Cardiac fibroblast (primary cell): ENCODE data around the gene ZNF418.
"Not testable (repeated sequence)": the region's sequence is repeated elsewhere in the genome, so short reads cannot be mapped to it uniquely, and the experiment has no call there.

Experiments used
- DNase-seq, 2 donors: peaks; one replicate each; pipeline versions ENCODE4 v3.0.0 to v3.0.0-alpha.2; 2010; ENCODE audit warnings: low read depth in 2 of 2
- H3K4me3 ChIP-seq, 2 donors: replicated peaks in 1 of 2; 1 replicate in 1 of 2; 2 replicates in 1 of 2; pipeline ENCODE4 v1.5.1; 2011; ENCODE audit warnings: low read depth in 2 of 2, low read length in 2 of 2, mild to moderate bottlenecking in 2 of 2, moderate library complexity in 1 of 2
- TF ChIP-seq, protein P1 (sequence below): IDR thresholded peaks from one replicate; pipeline ENCODE4 v1.5.1; 2011; ENCODE audit warnings: low read depth, mild to moderate bottlenecking, low read length, inconsistent platforms

ZNF418 gene

DNA sequence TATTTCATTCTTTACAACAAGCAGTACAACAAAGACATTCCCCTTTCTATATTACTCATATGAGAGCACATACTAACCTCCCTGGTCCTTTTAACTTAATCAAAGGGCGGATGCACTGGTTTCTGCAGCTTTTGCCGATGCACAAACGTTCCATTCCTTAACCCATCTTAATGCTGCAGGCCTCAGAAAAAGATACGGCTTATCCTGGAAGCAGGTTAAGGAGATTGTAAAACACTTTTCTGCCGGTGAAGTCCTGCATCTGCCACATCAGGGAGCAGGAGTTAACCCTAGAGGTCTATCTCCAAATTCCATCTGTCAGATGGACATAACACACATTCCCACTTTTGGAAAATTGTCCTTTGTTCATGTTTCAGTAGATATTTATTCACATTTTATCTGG, 34.9 kb downstream of the ZNF418 start:
- TF ChIP-seq, protein P1, sequence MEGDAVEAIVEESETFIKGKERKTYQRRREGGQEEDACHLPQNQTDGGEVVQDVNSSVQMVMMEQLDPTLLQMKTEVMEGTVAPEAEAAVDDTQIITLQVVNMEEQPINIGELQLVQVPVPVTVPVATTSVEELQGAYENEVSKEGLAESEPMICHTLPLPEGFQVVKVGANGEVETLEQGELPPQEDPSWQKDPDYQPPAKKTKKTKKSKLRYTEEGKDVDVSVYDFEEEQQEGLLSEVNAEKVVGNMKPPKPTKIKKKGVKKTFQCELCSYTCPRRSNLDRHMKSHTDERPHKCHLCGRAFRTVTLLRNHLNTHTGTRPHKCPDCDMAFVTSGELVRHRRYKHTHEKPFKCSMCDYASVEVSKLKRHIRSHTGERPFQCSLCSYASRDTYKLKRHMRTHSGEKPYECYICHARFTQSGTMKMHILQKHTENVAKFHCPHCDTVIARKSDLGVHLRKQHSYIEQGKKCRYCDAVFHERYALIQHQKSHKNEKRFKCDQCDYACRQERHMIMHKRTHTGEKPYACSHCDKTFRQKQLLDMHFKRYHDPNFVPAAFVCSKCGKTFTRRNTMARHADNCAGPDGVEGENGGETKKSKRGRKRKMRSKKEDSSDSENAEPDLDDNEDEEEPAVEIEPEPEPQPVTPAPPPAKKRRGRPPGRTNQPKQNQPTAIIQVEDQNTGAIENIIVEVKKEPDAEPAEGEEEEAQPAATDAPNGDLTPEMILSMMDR: no peak
- H3K4me3 ChIP-seq: no peak overlapping the region
- DNase-seq: no peak

DNA sequence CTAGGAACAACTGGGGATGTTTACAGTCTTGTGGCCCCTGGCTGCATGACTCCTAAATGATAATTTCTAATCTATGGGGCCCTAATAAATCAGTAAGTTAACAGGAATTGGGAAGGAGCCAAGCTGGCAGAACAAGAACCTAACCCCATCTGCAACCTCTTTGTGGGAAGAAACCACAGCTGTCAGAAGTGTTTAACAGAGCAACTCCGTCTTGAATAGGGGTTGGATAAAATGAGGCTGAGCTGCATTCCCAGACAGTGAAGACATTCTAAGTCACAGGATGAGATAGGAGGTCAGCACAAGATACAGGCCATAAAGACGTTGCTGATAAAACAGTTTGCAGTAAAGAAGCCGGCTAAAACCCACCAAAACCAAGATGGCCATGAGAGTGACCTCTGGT, 44.5 kb downstream of the ZNF418 start:
- DNase-seq: peak; percentile 59 to 65

DNA sequence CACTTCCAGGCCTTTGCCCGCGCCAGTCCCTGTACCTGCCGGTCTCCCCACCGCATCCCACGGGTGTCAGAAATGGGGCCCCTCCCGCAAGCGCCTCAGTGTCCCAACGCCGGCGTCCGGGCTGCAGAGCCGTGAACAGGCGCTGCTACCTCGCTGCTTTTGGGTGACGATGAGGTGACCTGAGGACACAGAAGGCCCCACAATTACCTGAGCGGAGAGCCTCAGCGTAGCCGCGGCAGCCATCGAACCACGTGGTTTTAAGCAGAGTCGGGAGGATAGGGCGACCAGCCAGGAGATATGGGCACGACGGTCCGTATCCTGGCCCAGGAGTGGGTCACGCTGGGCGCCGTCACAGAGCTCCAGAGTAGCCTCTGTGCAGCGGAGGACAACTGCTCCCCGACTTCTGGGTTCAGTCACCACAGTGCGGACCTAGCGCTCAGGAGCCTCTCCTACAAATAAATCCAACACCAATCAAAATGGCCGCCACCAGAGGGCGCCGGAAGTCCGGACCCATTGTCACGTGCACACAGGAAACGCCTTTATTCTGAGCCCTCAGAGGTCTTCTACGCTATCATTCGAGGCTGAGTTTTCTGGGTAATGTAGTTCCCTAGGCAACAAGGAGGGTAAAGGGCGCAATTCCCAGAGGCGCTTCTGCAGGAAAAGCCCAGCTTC, 46.5 kb downstream of the ZNF418 start, which contains the start of gene ZNF814:
ZNF814 (minus strand) TSS at position 478 of the 672 bp plus-strand sequence; CDS start at position 243, 235 bp downstream.
- TF ChIP-seq, protein P1: no peak
- H3K4me3 ChIP-seq: peak within 1 kb of the TSS; percentile 91 to 97
- peak; percentile 90 to 92 for DNase-seq

More for the DNA sequence above, 44.5 kb downstream of the ZNF418 start:
- not testable (repeated sequence) for H3K4me3 ChIP-seq

DNA sequence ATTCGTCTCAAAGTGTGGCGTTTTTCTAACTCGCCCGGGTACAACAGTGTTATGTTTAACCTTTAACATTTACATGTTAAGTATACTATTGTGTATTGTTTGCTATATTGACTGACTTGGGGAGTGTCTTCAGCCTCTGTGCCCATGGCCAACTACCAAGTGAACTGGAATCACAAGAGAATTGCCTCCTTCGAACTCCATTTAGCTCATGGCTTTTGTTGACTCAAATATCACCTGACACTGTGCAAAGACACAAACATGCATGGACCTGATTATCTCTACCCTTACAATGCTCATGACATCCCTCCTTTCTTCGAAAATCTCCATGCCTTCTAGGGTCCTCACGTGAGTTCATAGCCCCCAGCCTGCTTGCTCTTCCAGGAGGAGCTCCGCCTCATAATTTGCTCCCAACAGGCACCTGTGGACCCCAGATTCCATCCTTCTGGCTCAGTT, 47.1 kb downstream of the ZNF418 start:
- DNase-seq: peak in 1 of 2 donors; percentile 6
- TF ChIP-seq, protein P1: no peak
- peak overlapping the region; percentile 91 to 97 for H3K4me3 ChIP-seq

DNA sequence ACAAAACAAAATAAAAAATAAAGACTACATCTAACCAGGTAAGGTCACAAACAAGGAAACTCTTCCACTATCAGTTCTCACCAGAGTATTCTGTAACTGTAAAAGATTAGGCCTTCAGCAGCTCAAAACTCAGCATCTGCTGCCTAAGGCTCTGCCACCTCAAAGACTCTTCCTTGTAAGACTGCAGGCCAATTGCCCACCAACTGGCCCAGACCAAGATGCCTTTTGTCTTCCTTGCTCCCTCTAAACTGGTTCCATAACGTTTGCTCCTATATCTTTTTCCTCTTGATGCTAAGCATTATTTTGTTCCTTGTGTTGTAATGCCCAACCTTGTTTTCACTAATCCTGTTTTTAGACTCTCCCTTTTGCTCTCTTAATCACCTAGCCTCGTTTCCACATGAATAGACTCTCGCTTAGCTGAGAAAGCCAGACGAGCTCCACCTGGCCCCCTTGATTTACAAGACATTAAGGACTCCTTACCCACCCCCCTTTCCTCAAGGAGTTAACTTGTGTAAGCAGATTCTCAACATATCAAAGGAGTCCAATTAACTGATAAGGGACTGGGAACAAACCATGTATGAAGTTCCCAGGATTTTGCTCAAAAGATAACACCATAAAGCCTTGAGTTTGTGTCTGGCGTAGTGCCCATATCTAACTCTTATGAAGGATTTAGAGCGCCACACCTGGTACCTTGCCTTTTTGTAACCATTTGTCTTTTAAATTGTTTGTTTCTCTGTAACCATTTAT, 47.8 kb downstream of the ZNF418 start:
- peak; percentile 11 to 50 for DNase-seq
- TF ChIP-seq, protein P1: no peak
- peak overlapping the region; percentile 91 to 97 for H3K4me3 ChIP-seq

DNA sequence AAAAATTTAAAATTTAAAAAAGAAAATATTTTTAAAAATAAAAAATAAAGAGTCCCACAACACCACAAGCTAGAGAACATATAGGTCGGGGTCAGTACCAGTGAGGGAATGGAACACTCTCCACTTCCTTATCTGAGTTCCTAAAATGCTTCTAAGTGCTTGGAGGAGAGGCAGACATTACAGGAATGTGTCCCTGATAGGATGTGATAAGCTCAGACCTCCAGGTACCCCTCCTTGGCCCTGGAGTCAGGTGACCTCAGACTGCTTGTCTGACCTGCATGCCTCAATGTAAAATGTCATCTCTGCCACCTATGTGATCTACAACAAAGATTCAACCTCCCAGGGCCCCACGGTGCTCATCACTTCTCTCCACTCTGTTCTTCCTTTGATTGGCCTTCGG, 49.2 kb downstream of the ZNF418 start:
- H3K4me3 ChIP-seq: no peak overlapping the region
- no peak for DNase-seq
- TF ChIP-seq, protein P1: no peak

DNA sequence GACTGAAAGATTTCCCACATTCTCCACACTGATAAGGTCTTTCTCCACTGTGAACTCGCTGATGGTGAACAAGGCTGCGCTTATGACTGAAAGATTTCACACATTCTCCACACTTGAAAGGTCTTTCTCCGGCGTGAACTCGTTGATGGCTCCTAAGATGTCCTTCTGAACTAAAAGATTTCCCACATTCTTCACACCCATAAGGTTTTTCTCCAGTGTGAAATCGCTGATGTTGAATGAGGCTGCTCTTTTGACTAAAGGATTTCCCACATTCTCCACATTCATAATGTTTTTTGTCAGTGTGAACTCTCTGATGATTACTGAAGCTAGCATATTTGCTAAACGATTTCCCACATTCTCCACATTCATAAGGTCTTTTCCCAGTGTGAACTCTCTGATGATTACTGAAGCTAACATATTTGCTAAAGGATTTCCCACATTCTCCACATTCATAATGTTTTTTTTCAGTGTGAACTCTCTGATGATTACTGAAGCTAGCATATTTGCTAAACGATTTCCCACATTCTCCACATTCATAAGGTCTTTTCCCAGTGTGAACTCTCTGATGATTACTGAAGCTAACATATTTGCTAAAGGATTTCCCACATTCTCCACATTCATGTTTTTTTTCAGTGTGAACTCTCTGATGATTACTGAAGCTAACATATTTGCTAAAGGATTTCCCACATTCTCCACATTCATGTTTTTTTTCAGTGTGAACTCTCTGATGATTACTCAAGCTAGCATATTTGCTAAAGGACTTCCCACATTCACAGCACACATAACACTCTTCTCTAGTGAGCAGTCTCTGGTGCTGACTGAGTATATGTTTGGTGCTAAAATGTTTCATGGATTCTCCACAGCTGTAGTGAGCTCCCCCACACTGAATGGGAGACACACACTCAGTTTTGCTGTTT, 61.1 kb downstream of the ZNF418 start:
- DNase-seq: peak in 1 of 2 donors; percentile 30
- H3K4me3 ChIP-seq: not testable (repeated sequence)
